ENCODE measurements around the gene PDC.

The PDC gene

DNA sequence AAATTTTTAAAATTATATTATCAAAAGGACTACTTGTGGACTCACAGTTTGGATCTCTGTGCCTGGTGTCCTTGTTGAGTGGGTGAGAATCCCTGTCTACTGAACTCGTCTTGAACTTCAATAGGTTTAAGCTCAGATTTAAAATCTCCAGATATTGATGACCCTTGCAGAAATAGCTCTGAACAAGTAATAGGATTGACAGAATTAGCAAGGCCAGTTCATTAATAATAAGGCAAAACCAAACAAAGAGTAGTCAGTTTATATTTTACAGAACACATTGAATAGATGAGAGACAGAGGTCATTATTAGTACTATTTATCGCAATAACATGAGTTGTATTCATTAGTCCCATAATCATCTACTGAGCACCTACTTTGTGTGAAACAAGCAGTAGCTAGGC lies at the start of gene PDC:
Gene PDC, minus strand, starts transcription at position 101 of the 400 bp plus-strand sequence. CDS start 11,655 bp downstream, outside the sequence.
- ATAC-seq, result no peak

DNA sequence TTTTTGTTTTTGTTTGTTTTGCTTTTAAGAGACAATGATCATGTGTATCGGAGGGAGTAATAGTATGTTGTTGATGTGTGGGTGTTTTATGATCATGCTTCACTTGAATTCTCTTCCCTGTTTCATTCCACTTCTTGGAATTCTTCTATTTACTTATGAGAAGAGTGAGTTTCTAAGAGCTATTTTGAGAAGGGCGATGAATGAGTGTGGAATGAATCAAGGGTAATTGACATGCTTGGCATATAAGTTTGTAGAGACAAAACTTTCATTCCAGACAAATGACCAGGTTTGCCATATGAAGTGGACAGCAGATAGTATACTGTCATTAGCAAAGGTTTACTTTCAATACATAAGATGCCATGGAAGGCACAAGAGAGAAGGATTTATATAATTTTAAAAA lies 42.3 kb upstream of the PDC start:
- no peaks in the 10 kb centered on the region for H3K4me1 Mint-ChIP-seq
- no peak overlapping the region for H3K27ac Mint-ChIP-seq
- no peak overlapping the region for H3K4me3 Mint-ChIP-seq
- H3K36me3 Mint-ChIP-seq, result peaks cover 28% of the 10 kb centered on the region
- peaks cover 14% of the 10 kb centered on the region for H3K9me3 Mint-ChIP-seq
- no peak for ATAC-seq
- H3K27me3 Mint-ChIP-seq, result no peaks in the 10 kb centered on the region

More for the DNA sequence above, at the start of gene PDC:
- Mint-ChIP-seq H3K27me3 (peaks cover 5% of the 10 kb centered on the region), H3K36me3 (no peaks in the 10 kb centered on the region), H3K27ac (no peak within 1 kb of the TSS), H3K4me1 (no peaks in the 10 kb centered on the region), H3K9me3 (no peaks in the 10 kb centered on the region), H3K4me3 (no peak within 1 kb of the TSS)

DNA sequence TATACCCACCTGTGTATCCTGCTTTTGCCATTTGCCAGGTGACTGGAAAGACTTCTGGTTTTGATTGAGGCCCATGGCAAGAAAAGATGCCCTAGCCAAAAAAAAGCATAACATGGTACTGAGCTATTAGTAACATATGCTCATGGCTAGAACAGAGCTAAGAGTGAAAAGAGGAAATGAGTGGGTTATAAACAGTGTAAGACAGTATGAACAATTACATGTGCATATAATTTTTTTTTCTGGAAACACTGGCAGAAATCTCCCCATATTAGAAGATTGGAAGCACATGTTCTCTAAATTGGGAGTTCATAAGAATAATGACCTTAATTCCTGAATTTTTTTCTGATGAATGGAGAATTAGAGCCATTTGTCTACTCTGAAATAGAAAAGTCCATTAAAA lies 41.2 kb upstream of the PDC start:
- Mint-ChIP-seq H3K9me3 (peaks cover 10% of the 10 kb centered on the region), H3K27ac (no peak overlapping the region), H3K36me3 (peaks cover 18% of the 10 kb centered on the region), H3K27me3 (no peaks in the 10 kb centered on the region), H3K4me3 (no peak overlapping the region), H3K4me1 (no peaks in the 10 kb centered on the region)
- no peak for ATAC-seq

DNA sequence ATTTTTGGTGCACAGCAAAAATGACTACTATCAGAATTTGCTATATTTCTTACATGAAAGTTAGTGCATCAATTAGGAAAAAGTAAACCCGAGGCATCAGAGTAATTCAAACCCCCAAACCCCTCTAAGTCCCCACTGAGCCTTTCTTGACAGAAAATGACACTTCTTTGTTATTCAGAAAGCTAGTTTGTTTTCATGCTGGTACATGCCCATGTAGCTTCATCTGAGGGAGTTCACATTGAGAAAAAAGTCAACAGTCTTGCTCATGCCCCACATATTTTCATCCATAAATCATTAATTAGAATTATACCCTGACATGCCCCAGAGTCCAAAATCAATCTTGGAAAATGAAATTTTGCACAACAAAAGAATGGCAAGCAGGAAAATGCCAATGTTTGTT lies 39.9 kb upstream of the PDC start:
- peaks cover 9% of the 10 kb centered on the region for H3K9me3 Mint-ChIP-seq
- H3K27ac Mint-ChIP-seq, result no peak overlapping the region
- no peak for ATAC-seq
- H3K4me3 Mint-ChIP-seq, result no peak overlapping the region
- H3K27me3 Mint-ChIP-seq, result no peaks in the 10 kb centered on the region
- peaks cover 10% of the 10 kb centered on the region for H3K36me3 Mint-ChIP-seq
- peaks cover 5% of the 10 kb centered on the region for H3K4me1 Mint-ChIP-seq

GRCh38 chr1:186499571-186499970 lies 38.7 kb upstream of the PDC start:
- ATAC-seq, result no peak
- Mint-ChIP-seq H3K27ac (no peak overlapping the region), H3K27me3 (no peaks in the 10 kb centered on the region), H3K36me3 (no peaks in the 10 kb centered on the region), H3K9me3 (peaks cover 4% of the 10 kb centered on the region), H3K4me3 (no peak overlapping the region), H3K4me1 (peaks cover 5% of the 10 kb centered on the region)

DNA sequence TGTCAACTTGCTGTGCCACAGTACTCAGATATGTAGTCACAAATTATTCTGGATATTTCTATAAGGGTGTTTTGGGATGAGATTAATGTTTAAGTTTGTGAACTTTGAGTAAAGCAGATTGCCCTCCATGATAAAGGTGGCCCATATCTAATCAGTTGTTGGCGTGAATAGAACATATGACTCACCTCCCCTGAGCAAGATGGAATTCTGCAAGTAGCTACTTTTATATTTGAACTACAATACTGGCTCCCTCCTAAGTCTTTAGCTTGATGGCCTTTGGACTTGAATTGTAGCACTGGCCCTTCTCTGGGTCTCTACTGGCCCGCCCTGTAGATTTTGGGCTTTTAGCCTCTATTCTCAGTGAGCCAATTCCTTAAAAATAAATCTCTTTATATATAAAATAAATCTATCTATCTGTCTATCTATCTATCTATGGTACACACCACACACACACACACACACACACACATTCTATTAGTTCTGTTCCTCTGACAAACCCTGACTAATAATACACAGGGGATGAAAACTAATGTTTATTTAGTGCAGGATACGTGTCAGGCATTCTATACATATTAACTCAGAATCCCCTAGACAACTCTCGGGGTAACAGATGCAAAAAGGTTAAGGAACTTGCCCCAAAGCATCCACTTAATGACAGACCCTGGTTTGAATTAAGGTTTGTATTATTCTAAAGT lies 37.9 kb upstream of the PDC start:
- ATAC-seq, result no peak

GRCh38 chr1:186498071-186498470 lies 37.2 kb upstream of the PDC start:
- Mint-ChIP-seq H3K9me3 (no peaks in the 10 kb centered on the region), H3K27me3 (no peaks in the 10 kb centered on the region), H3K4me3 (no peak overlapping the region), H3K36me3 (no peaks in the 10 kb centered on the region), H3K27ac (no peak overlapping the region), H3K4me1 (peaks cover 5% of the 10 kb centered on the region)
- no peak for ATAC-seq

More for the DNA sequence above, 37.9 kb upstream of the PDC start:
- Mint-ChIP-seq H3K27ac (no peak overlapping the region), H3K4me3 (no peak overlapping the region), H3K4me1 (peaks cover 5% of the 10 kb centered on the region), H3K36me3 (no peaks in the 10 kb centered on the region), H3K9me3 (no peaks in the 10 kb centered on the region), H3K27me3 (no peaks in the 10 kb centered on the region)

- H3K4me3 Mint-ChIP-seq, result no peak overlapping the region
- no peaks in the 10 kb centered on the region for H3K36me3 Mint-ChIP-seq
Observed at GRCh38 chr1:186497651-186498050, 36.7 kb upstream of the PDC start.

DNA sequence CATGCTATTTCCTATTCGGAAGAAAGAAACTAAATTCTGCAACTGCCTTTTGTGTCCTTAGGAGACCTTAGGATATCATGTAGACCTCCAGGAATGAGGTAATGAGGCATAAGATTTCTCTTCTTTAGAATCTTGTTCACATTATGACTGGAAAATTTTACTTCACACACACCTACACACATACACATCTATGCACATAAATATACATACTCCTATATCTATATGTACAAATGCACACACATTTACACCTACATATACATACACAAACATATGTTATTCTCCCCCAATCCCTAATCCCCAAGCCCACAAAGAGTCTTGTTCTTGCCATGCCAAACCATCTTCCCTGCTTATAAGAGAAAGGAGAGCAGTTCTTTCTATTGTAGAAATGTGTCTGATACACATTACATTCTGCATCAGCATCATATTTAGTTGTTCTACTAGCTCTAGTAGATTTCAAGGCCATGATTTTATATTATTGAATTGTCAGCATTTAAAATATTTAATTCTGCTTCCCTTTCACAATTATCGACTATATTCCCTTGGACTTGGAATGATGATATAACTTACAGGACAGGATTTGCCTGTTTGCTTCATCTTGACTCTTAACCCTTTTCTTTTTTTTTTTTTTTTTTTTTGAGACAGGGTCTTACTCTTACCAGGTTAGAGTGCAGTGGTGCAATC lies 35.4 kb upstream of the PDC start:
- ATAC-seq, result no peak
- no peak overlapping the region for H3K27ac Mint-ChIP-seq
- H3K4me3 Mint-ChIP-seq, result no peak overlapping the region
- peaks cover 5% of the 10 kb centered on the region for H3K4me1 Mint-ChIP-seq
- H3K9me3 Mint-ChIP-seq, result no peaks in the 10 kb centered on the region
- no peaks in the 10 kb centered on the region for H3K27me3 Mint-ChIP-seq
- H3K36me3 Mint-ChIP-seq, result no peaks in the 10 kb centered on the region

More at GRCh38 chr1:186497651-186498050, 36.7 kb upstream of the PDC start:
- H3K27ac Mint-ChIP-seq, result no peak overlapping the region
- peaks cover 5% of the 10 kb centered on the region for H3K4me1 Mint-ChIP-seq
- ATAC-seq, result no peak
- no peaks in the 10 kb centered on the region for H3K9me3 Mint-ChIP-seq
- H3K27me3 Mint-ChIP-seq, result no peaks in the 10 kb centered on the region

DNA sequence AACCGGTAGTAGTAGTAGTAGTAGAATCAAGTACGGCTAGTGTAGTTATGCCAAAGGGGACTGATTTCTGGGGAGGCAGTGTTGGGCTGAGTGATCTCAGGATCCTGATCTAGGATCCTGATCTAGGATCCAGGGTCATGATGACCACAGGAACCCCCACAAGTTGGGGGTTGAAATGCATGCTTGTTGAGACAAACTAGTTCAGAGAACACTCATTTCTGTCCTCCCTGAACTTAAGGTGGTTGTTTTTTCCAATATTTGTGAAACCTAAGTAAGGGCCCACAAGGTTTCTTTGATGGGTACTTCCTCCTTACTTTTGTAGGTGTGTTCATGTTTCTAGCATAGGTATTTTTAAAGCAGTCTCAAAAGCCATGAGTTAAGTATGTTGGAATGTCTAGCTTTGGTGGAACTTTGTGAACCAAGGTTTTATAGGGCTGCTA lies 33.9 kb upstream of the PDC start:
- Mint-ChIP-seq H3K4me1 (peaks cover 5% of the 10 kb centered on the region), H3K36me3 (no peaks in the 10 kb centered on the region), H3K27ac (no peak overlapping the region), H3K9me3 (no peaks in the 10 kb centered on the region), H3K4me3 (no peak overlapping the region), H3K27me3 (no peaks in the 10 kb centered on the region)
- ATAC-seq, result peak; percentile 48

DNA sequence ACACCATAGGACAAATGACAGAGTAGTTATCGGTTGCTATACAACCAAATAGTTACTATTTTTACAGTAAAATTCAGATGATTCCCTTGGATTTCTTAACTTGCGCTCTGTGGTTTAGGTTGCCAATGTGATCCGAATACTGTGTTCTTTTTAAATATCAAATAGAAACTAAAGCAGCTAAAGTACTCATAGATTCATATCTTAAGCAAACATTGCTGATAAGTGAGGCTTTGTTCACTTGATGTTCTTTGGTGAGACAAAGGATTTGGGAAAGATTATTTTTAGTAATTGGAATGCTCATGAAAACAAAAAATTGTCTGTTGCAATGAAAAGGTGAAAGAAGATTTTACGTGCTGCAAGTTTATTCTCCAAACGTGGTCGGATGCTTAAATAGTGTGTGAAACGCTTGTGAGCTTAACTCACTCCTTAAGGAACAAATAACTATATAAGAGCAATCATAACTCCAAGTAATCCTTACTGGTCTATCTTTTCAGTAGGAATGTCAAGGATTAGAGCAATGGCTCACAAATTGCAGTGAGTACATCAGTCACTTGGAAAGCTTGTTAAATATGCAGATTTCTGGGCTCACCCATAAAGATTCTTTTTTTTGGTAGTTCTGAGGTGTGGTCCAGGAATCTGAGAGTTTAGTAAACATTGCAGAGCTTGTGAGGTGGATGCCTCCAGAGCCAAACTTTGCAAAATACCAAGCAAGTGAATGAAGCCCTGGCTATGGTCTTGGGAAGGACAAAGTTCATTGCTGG lies 31.8 kb upstream of the PDC start:
- Mint-ChIP-seq H3K27ac (no peak overlapping the region), H3K4me1 (peaks cover 5% of the 10 kb centered on the region), H3K36me3 (no peaks in the 10 kb centered on the region), H3K4me3 (no peak overlapping the region), H3K9me3 (no peaks in the 10 kb centered on the region), H3K27me3 (no peaks in the 10 kb centered on the region)
- no peak for ATAC-seq

DNA sequence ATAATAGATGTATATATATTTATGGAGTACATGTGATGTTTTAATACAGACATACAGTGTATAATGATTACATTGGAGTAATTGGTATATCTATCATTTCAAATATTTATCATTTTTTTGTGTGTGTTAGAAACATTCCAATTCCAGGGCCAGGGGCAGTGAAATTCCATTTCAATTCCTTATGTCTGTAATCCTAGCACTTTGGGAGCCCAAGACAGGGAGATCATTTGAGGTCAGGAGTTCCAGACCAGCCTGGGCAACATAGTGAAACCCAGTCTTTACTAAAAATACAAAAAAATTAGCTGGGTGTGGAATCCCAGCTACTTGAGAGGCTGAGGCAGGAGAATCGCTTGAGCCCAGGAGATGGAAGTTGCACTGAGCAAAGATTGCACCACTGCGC lies 30.4 kb upstream of the PDC start:
- H3K36me3 Mint-ChIP-seq, result no peaks in the 10 kb centered on the region
- H3K27ac Mint-ChIP-seq, result no peak overlapping the region
- ATAC-seq, result no peak
- peaks cover 4% of the 10 kb centered on the region for H3K4me1 Mint-ChIP-seq
- no peaks in the 10 kb centered on the region for H3K9me3 Mint-ChIP-seq
- H3K4me3 Mint-ChIP-seq, result no peak overlapping the region
- H3K27me3 Mint-ChIP-seq, result no peaks in the 10 kb centered on the region

DNA sequence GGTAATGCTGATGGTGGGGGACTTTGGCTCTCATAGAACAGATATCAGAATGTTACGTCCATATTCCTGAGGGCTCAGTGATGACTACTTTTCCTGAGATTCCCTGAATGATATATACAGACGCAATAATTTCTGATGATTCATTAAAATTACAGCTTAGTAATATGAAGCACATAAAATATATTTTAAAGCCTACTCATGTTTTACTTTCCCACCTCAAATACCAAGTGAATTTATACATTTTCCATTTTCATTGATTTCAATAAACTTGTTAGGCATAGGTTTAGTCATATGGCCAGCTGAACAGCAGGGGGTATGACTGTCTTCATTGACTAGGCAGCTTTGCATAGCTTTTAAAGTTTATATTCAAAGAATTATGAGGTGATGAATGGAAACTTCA lies 26.2 kb upstream of the PDC start:
- no peaks in the 10 kb centered on the region for H3K4me1 Mint-ChIP-seq
- H3K4me3 Mint-ChIP-seq, result no peak overlapping the region
- no peaks in the 10 kb centered on the region for H3K9me3 Mint-ChIP-seq
- H3K36me3 Mint-ChIP-seq, result no peaks in the 10 kb centered on the region
- no peak for ATAC-seq
- no peaks in the 10 kb centered on the region for H3K27me3 Mint-ChIP-seq
- no peak overlapping the region for H3K27ac Mint-ChIP-seq

- Mint-ChIP-seq H3K9me3 (no peaks in the 10 kb centered on the region), H3K4me1 (no peaks in the 10 kb centered on the region), H3K27me3 (no peaks in the 10 kb centered on the region), H3K4me3 (no peak overlapping the region), H3K36me3 (no peaks in the 10 kb centered on the region), H3K27ac (no peak overlapping the region)
- no peak for ATAC-seq
Observed at GRCh38 chr1:186486061-186486460, 25.1 kb upstream of the PDC start.

GRCh38 chr1:186483561-186483960 lies 22.6 kb upstream of the PDC start:
- ATAC-seq, result no peak
- Mint-ChIP-seq H3K27me3 (no peaks in the 10 kb centered on the region), H3K4me1 (no peaks in the 10 kb centered on the region), H3K9me3 (no peaks in the 10 kb centered on the region), H3K4me3 (no peak overlapping the region), H3K27ac (no peak overlapping the region), H3K36me3 (no peaks in the 10 kb centered on the region)

Measured in stimulated activated memory B cell treated with anti-CD40 and anti-IgM and Interleukin-4, amounts not matched to agents 10 μg/mL and 1 μg/mL and 100 μg/mL, for 72 hours (primary cell).